Myometrial cell (primary cell): ENCODE results near the gene PEX12. TPM values are rescaled to one million over a fixed set of nuclear protein-coding genes. Genes with fewer than 3 reads are reported as not detected.

ENCODE experiments used
- total RNA-seq: library from RNA; depleted of rRNA; stranded (reverse); fragments of >200 nt; gene quantifications from 2 replicates; pipeline ENCODE4 v1.2.3, GENCODE V29; 2015

The PEX12 gene
- total RNA-seq = 5.5 and 7.2 TPM in 2 replicates

GRCh38 chr17:35578197-35578928 is at the start of gene PEX12:
TSS of gene PEX12 (minus strand) at chr17:35578571. CDS start at chr17:35578021, 550 bp downstream.

GRCh38 chr17:35587074-35587961 is 8.9 kb upstream of the PEX12 start, which contains the start of gene AP2B1:
TSS of gene AP2B1 (plus strand) at chr17:35587322. CDS start at chr17:35594031, 6,709 bp downstream.

GRCh38 chr17:35560703-35561102 is 17.7 kb downstream of the PEX12 start, which contains the start of gene SLFN14:
TSS of gene SLFN14 (minus strand) at chr17:35560819. CDS start at chr17:35558062, 2,757 bp downstream.

GRCh38 chr17:35537601-35538141 is 40.7 kb downstream of the PEX12 start, which contains the start of gene SLFN12L:
TSS of gene SLFN12L (minus strand) at chr17:35537678. CDS start at chr17:35522364, 15,314 bp downstream.

Other genes starting within 250 kb of the PEX12 start
- 65.2 and 93.8 TPM in 2 replicates for gene SLFN11, start 204.9 kb downstream of the PEX12 start, total RNA-seq
- gene SLFN12, start 146.1 kb downstream of the PEX12 start, total RNA-seq = 18.5 and 24.6 TPM in 2 replicates
- 0.86 and 3.4 TPM in 2 replicates for gene SLFN13, start 129.8 kb downstream of the PEX12 start, total RNA-seq
- gene SLFN12L, start 40.9 kb downstream of the PEX12 start, total RNA-seq = not detected in 2 replicates
- gene SLFN14, start 17.8 kb downstream of the PEX12 start, total RNA-seq = not detected in 2 replicates
- gene AP2B1, start 8.8 kb upstream of the PEX12 start, total RNA-seq = 81.6 and 104 TPM in 2 replicates
- gene RASL10B, start 153.1 kb upstream of the PEX12 start, total RNA-seq = 4.6 TPM in 2 replicates
- gene GAS2L2, start 174.7 kb upstream of the PEX12 start, total RNA-seq = not detected in 2 replicates
- not detected in 2 replicates for gene C17orf50, start 182.3 kb upstream of the PEX12 start, total RNA-seq
- 6.6 and 9.2 TPM in 2 replicates for gene MMP28, start 217.1 kb upstream of the PEX12 start, total RNA-seq
- gene TAF15, start 230.9 kb upstream of the PEX12 start, total RNA-seq = 24.3 and 25.4 TPM in 2 replicates